Measurements from ENCODE around the gene GRPEL2. TPM values are rescaled to one million over a fixed set of nuclear protein-coding genes. Genes with fewer than 3 reads are reported as not detected.

Gene GRPEL2
- total and polyA plus RNA-seq, 2 experiments from 2014 or later = 20.2 to 62.2 TPM

DNA sequence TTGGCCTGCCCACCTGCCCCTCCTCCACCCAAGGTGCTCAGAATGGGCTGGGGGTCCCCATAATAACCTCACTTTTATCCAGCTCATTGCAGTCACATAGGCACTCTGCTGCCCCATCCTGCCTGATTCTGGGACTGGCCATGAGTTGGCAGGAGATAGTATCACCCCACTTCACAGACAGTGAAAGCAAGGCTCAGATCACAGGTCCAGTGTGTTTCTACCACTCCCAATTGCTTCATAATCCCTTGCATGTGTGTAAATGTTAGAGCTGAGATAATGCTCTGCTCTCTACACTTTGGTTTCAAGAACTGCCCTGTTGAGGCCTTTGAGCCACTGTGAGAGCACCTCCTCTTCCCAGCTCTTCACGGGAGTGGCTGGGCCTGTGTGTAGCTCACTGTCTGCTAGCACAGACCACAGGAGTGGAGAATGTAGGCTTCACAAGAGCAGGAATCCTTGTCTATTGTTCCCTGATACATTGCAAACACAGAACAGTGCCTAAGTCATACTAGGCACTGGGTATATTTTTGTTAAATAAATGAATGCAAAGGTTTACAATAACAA is 20.9 kb downstream of the GRPEL2 start:
- TF ChIP-seq ZNF462 (CRISPR knock-in tag; IDR thresholded peaks at IDR 0.05) (no peak), EZH2phosphoT487 (IDR thresholded peaks at IDR 0.05; ENCODE audit: unreplicated experiment) (no peak), ZNF331 (CRISPR knock-in tag; IDR thresholded peaks at IDR 0.05; ENCODE audit: low read depth) (no peak), ETS1 (IDR thresholded peaks at IDR 0.05) (no peak), STAT1 (IDR thresholded peaks at IDR 0.05; ENCODE audit: unreplicated experiment) (no peak), CREB1 (CRISPR knock-in tag; IDR thresholded peaks at IDR 0.05; ENCODE audit: low read depth) (no peak), CTCF (conservative IDR thresholded peaks at IDR 0.05; ENCODE audit: low read depth in 2 of 2) (no peak), NANOG (IDR thresholded peaks at IDR 0.05; ENCODE audit: borderline replicate concordance) (no peak), EZH2 (IDR thresholded peaks at IDR 0.05; ENCODE audit: low read depth, unreplicated experiment) (no peak), ZNF114 (CRISPR knock-in tag; IDR thresholded peaks at IDR 0.05) (no peak), JUNB (IDR thresholded peaks at IDR 0.05; ENCODE audit: unreplicated experiment) (no peak), POLR2AphosphoS5 (IDR thresholded peaks at IDR 0.05; ENCODE audit: low read depth) (no peak)
- TF ChIP-seq, protein P1, sequence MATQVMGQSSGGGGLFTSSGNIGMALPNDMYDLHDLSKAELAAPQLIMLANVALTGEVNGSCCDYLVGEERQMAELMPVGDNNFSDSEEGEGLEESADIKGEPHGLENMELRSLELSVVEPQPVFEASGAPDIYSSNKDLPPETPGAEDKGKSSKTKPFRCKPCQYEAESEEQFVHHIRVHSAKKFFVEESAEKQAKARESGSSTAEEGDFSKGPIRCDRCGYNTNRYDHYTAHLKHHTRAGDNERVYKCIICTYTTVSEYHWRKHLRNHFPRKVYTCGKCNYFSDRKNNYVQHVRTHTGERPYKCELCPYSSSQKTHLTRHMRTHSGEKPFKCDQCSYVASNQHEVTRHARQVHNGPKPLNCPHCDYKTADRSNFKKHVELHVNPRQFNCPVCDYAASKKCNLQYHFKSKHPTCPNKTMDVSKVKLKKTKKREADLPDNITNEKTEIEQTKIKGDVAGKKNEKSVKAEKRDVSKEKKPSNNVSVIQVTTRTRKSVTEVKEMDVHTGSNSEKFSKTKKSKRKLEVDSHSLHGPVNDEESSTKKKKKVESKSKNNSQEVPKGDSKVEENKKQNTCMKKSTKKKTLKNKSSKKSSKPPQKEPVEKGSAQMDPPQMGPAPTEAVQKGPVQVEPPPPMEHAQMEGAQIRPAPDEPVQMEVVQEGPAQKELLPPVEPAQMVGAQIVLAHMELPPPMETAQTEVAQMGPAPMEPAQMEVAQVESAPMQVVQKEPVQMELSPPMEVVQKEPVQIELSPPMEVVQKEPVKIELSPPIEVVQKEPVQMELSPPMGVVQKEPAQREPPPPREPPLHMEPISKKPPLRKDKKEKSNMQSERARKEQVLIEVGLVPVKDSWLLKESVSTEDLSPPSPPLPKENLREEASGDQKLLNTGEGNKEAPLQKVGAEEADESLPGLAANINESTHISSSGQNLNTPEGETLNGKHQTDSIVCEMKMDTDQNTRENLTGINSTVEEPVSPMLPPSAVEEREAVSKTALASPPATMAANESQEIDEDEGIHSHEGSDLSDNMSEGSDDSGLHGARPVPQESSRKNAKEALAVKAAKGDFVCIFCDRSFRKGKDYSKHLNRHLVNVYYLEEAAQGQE (IDR thresholded peaks at IDR 0.05; ENCODE audit: unreplicated experiment) = no peak
- Histone ChIP-seq H3K36me3 (ENCODE audit: insufficient read depth) (no peaks in the 10 kb centered on the region), H3K4me1 (ENCODE audit: insufficient read depth) (peaks cover 3% of the 10 kb centered on the region; the same call in 1 of the 2 replicates), H3K27me3 (ENCODE audit: insufficient read depth) (no peaks in the 10 kb centered on the region), H3K4me2 (no peak overlapping the region), H3K4me3 (no peak overlapping the region), H4K20me1 (replicated peaks; ENCODE audit: insufficient read depth) (no peaks in the 10 kb centered on the region), H2AFZ (no peak overlapping the region), H3K9me2 (ENCODE audit: insufficient read depth) (no peaks in the 10 kb centered on the region; the same call in 1 of the 2 replicates), H3K27ac (ENCODE audit: low read depth) (no peak overlapping the region), H3F3A (replicated peaks; ENCODE audit: low read depth) (no peaks in the 10 kb centered on the region), H3K79me2 (replicated peaks; ENCODE audit: insufficient read depth) (no peaks in the 10 kb centered on the region)
- no peak overlapping the region for H3K27ac Mint-ChIP-seq
- DNase-seq (ENCODE audit: low spot score) (no peak), ATAC-seq (no peak)
- H3K4me3 Mint-ChIP-seq = no peak overlapping the region
- H3K9me3 Mint-ChIP-seq = no peaks in the 10 kb centered on the region
- peaks cover 16% of the 10 kb centered on the region for H3K4me1 Mint-ChIP-seq
- peaks cover 9% of the 10 kb centered on the region for H3K27me3 Mint-ChIP-seq (ENCODE audit: insufficient read depth, low read depth, poor library complexity)
- peaks cover 4% of the 10 kb centered on the region; the same call in 2 of the 3 replicates for H3K36me3 Mint-ChIP-seq (ENCODE audit: low read depth)
